ENCODE measurements around the gene ABCG4.

Gene ABCG4

DNA sequence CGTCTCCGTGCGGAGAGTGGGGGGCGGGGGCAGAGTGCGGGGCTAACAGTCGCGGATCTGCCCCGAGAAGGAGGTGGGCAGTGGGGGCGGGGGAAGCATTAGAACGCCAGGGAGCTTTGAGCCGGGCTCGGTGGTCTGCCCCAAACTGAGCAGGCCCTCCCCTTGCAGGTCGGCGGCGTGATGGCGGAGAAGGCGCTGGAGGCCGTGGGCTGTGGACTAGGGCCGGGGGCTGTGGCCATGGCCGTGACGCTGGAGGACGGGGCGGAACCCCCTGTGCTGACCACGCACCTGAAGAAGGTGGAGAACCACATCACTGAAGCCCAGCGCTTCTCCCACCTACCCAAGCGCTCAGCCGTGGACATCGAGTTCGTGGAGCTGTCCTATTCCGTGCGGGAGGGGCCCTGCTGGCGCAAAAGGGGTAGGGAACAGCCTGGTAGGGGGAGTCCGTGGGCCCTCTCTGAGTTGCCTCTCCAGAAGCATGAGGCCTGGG lies 979 bp downstream of the ABCG4 start:
- peaks cover 2% of the 10 kb centered on the region for H3K4me1 ChIP-seq
- H3K9me3 ChIP-seq (ENCODE audit: control insufficient read depth, low read length), result no peaks in the 10 kb centered on the region
- peak overlapping the region; percentile 72 for H2AFZ ChIP-seq
- no peak for TF ChIP-seq CTCF (IDR thresholded peaks at IDR 0.05)
- peak overlapping the region; percentile 73 for H3K4me2 ChIP-seq (ENCODE audit: low read length)
- H3K4me3 ChIP-seq (ENCODE audit: low read depth, low read length), result peak overlapping the region; percentile 47
- no peaks in the 10 kb centered on the region for H3K79me2 ChIP-seq
- no peak overlapping the region for H3K27ac ChIP-seq
- no peak overlapping the region for H3K9ac ChIP-seq
- H3K36me3 ChIP-seq (ENCODE audit: control insufficient read depth, insufficient read depth, low read length), result no peaks in the 10 kb centered on the region
- no peaks in the 10 kb centered on the region for H3K27me3 ChIP-seq (ENCODE audit: control insufficient read depth, insufficient read depth, low read length)

GRCh38 chr11:119152043-119152442 lies 3.2 kb downstream of the ABCG4 start:
- no peak for TF ChIP-seq CTCF (IDR thresholded peaks at IDR 0.05)
- no peak overlapping the region for H3K27ac ChIP-seq
- H3K4me3 ChIP-seq (ENCODE audit: low read depth, low read length), result no peak overlapping the region
- no peaks in the 10 kb centered on the region for H3K36me3 ChIP-seq (ENCODE audit: control insufficient read depth, insufficient read depth, low read length)
- H2AFZ ChIP-seq, result no peak overlapping the region
- no peaks in the 10 kb centered on the region for H3K27me3 ChIP-seq (ENCODE audit: control insufficient read depth, insufficient read depth, low read length)
- no peak overlapping the region for H3K4me2 ChIP-seq (ENCODE audit: low read length)
- H3K4me1 ChIP-seq, result peaks cover 2% of the 10 kb centered on the region
- no peaks in the 10 kb centered on the region for H3K9me3 ChIP-seq (ENCODE audit: control insufficient read depth, low read length)
- no peaks in the 10 kb centered on the region for H3K79me2 ChIP-seq
- no peak overlapping the region for H3K9ac ChIP-seq

DNA sequence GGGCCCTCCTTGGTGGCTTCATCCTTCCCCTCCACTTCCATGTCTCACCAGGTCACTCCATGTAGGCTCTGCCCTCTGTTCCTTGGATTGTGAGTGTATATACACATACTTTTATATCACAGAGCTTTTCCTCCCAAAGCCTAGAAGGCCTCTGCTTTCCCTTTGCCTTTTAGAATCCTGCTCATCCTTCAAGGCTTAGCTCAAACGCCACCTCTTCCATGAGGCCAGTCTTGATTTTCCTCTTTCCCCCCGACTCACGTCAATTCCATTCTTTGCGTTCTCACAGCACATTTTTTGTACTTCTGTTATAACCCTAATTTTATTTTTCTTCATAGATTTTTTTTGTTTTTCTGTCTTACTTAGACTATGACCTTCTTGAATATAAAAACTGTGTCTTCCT lies 3.8 kb downstream of the ABCG4 start:
- Histone ChIP-seq H3K4me1 (peaks cover 2% of the 10 kb centered on the region), H3K27ac (no peak overlapping the region), H2AFZ (no peak overlapping the region), H3K27me3 (ENCODE audit: control insufficient read depth, insufficient read depth, low read length) (no peaks in the 10 kb centered on the region), H3K79me2 (no peaks in the 10 kb centered on the region), H3K4me2 (ENCODE audit: low read length) (no peak overlapping the region), H3K36me3 (ENCODE audit: control insufficient read depth, insufficient read depth, low read length) (no peaks in the 10 kb centered on the region), H3K4me3 (ENCODE audit: low read depth, low read length) (no peak overlapping the region), H3K9ac (no peak overlapping the region), H3K9me3 (ENCODE audit: control insufficient read depth, low read length) (no peaks in the 10 kb centered on the region)
- no peak for TF ChIP-seq CTCF (IDR thresholded peaks at IDR 0.05)

DNA sequence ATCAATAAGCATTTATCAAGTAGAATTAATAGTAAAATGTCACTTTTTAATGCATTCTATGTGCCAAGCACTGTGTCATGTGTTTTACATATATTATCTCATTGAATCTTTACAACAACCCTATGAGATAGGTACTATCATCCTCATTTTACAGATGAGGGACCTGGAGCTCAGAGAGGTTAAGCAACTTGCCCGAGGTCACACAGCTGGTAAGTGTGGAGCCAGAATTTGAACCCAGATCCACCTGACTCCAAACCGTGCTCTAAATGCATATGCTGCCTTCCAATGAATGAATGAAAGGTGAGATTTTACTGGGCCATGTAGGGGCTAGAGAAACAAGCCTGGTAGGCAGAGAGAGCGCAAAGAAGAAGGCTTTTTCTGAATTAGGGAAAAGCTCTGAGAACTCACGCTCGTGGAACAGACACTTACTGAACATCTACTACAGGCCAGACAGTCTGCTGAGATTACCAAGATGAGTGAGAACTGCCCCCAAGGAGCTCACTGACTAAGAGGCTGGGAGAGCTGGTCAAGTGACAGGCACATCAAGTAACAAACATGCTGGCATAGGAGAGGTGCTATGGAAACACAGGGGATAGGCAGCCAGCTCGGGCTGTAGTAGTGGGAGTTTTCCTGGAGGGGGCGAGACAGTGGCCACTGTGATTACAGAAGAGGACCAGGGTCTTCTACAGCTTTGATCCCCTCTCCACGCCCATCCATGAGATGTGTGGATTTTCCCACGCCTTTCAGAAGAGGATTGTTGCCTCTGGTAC lies 4.4 kb downstream of the ABCG4 start:
- no peaks in the 10 kb centered on the region for H3K79me2 ChIP-seq
- no peak overlapping the region for H2AFZ ChIP-seq
- no peaks in the 10 kb centered on the region for H3K36me3 ChIP-seq (ENCODE audit: control insufficient read depth, insufficient read depth, low read length)
- no peak overlapping the region for H3K4me3 ChIP-seq (ENCODE audit: low read depth, low read length)
- no peak for TF ChIP-seq CTCF (IDR thresholded peaks at IDR 0.05)
- no peaks in the 10 kb centered on the region for H3K27me3 ChIP-seq (ENCODE audit: control insufficient read depth, insufficient read depth, low read length)
- no peaks in the 10 kb centered on the region for H3K9me3 ChIP-seq (ENCODE audit: control insufficient read depth, low read length)
- H3K4me2 ChIP-seq (ENCODE audit: low read length), result no peak overlapping the region
- peaks cover 2% of the 10 kb centered on the region for H3K4me1 ChIP-seq
- H3K9ac ChIP-seq, result no peak overlapping the region
- no peak overlapping the region for H3K27ac ChIP-seq

- no peaks in the 10 kb centered on the region for H3K79me2 ChIP-seq
- no peaks in the 10 kb centered on the region for H3K27me3 ChIP-seq (ENCODE audit: control insufficient read depth, insufficient read depth, low read length)
- no peak overlapping the region for H3K4me3 ChIP-seq (ENCODE audit: low read depth, low read length)
- peaks cover 2% of the 10 kb centered on the region for H3K4me1 ChIP-seq
- H3K27ac ChIP-seq, result no peak overlapping the region
- H3K36me3 ChIP-seq (ENCODE audit: control insufficient read depth, insufficient read depth, low read length), result no peaks in the 10 kb centered on the region
- no peaks in the 10 kb centered on the region for H3K9me3 ChIP-seq (ENCODE audit: control insufficient read depth, low read length)
- no peak overlapping the region for H2AFZ ChIP-seq
- H3K4me2 ChIP-seq (ENCODE audit: low read length), result no peak overlapping the region
- no peak for TF ChIP-seq CTCF (IDR thresholded peaks at IDR 0.05)
- no peak overlapping the region for H3K9ac ChIP-seq
Measured at GRCh38 chr11:119154178-119154577, 5.3 kb downstream of the ABCG4 start.

Data from parathyroid adenoma (tissue), 2 donors.